Measurements from ENCODE around the gene L3MBTL1. TPM values are rescaled to one million over a fixed set of nuclear protein-coding genes. Genes with fewer than 3 reads are reported as not detected.

L3MBTL1 gene
- polyA plus RNA-seq (2013, experiment 1 of 2), result 2.1 TPM
- polyA plus RNA-seq (2013, experiment 2 of 2), result 1.8 TPM

DNA sequence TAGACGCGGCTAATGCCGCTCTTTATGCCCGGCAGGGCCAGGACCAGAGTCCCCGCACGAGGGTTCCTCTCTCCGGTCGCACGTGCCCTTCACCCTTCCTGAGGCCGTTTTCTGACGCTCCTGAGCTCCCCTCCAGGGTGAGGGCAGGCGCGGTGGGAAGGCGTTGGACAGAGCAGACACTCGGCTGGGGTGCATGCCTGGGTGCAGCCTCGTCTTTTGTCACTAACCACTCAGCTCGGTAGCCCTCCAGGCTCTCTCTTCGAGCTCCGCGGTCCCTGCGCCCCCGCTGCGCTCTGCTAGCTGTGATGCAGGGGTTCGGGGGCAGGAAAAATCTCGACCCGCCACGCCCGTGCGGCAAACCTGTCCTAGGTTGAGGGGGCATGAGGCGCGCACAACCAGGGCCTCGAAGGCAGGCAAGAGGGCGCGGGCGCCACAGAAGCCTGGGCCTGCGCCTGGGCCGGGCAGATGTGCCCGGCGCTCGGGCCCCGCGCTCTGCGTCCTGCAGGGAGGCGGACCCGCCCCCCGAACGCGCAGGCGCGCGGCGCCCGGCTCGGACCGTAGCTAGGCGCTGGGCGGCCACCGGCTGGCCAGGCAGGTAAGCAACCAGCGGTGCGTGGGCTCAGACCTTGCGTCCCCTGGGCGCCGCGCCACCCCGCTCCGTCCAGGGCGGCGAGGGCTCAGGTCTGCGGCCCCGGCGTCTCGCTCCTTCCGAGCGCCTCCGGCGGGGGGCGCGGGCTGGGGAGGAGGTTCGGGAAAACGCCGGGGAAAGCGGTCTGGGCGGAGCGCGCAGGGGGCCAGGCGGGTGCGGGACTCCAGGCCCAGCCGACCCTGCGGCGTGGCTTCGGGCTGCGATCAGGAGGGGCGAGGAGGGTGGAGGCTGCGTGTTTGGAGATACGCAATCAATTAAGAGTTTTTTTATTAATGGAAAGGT is at the start of gene L3MBTL1:
Gene L3MBTL1 (plus strand): TSS at position 548 of the 931 bp plus-strand sequence. CDS start 5,807 bp downstream, outside the sequence.
- Histone ChIP-seq H3K36me3 (ENCODE audit: control insufficient read depth, insufficient read depth, low read length) (no peaks in the 10 kb centered on the region), H3K18ac (ENCODE audit: low read length) (peak within 1 kb of the TSS; percentile 33), H2BK15ac (replicated peaks; ENCODE audit: low read depth) (no peak within 1 kb of the TSS), H3K4me1 (ENCODE audit: control insufficient read depth, low read depth, low read length) (peaks cover 5% of the 10 kb centered on the region), H2AK5ac (ENCODE audit: low read length) (no peak within 1 kb of the TSS), H3K4ac (ENCODE audit: low read depth, low read length) (no peak within 1 kb of the TSS), H3K27ac (ENCODE audit: low read depth, low read length) (no peak within 1 kb of the TSS), H2BK5ac (ENCODE audit: low read length) (no peak within 1 kb of the TSS), H3K79me1 (ENCODE audit: low read length) (no peaks in the 10 kb centered on the region), H3K27me3 (ENCODE audit: insufficient read depth, low read length, poor library complexity) (no peaks in the 10 kb centered on the region), H3K4me2 (ENCODE audit: low read length) (peak within 1 kb of the TSS; percentile 66), H4K5ac (ENCODE audit: low read length) (no peak within 1 kb of the TSS), H3K23ac (ENCODE audit: low read length) (peak within 1 kb of the TSS; percentile 24), H3K4me3 (ENCODE audit: low read length) (peak within 1 kb of the TSS; percentile 58), H4K8ac (ENCODE audit: low read depth, low read length) (no peak within 1 kb of the TSS), H2BK120ac (ENCODE audit: low read depth, low read length) (no peak within 1 kb of the TSS), H3K9ac (ENCODE audit: low read length) (peak within 1 kb of the TSS; percentile 73), H3K56ac (ENCODE audit: low read length) (peak within 1 kb of the TSS; percentile 90), H3K79me2 (ENCODE audit: control insufficient read depth, insufficient read depth, low read length) (no peaks in the 10 kb centered on the region)
- DNase-seq, result peak; percentile 73
- no CpG with 5 or more reads among the region's 95 CpGs for WGBS (ENCODE audit: extremely low coverage, insufficient coverage, low lambda C conversion rate)

DNA sequence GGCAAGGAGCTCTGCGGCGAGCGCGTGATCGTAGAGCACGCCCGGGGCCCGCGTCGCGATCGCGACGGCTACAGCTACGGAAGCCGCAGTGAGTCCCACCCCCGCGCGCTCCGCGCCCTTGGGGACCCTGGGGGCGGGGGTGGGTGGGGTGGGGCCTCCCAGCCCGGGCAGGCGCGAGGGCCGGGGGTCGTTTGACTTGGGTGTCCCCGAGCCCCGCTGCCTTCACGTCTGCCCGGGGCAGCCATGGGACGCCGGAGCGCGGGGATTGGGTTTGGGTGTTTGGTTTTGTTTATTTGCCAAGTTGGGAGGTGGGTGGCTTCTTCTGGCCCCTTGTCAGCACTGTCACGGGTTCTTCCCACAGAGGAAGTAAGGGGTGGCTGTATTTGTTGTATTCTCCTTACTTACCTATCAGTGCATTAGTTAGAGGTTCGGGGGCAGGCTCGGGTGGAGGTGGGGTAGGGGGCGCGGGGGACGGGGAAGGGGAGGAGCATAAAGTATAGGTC is 49.0 kb upstream of the L3MBTL1 start:
- Histone ChIP-seq H4K8ac (ENCODE audit: low read depth, low read length) (no peak overlapping the region), H2AK5ac (ENCODE audit: low read length) (no peak overlapping the region), H3K56ac (ENCODE audit: low read length) (peak overlapping the region; percentile 100), H4K5ac (ENCODE audit: low read length) (no peak overlapping the region), H3K36me3 (ENCODE audit: control insufficient read depth, insufficient read depth, low read length) (peaks cover 13% of the 10 kb centered on the region), H3K4ac (ENCODE audit: low read depth, low read length) (peak overlapping the region; percentile 98), H3K4me2 (ENCODE audit: low read length) (no peak overlapping the region), H3K27ac (ENCODE audit: low read depth, low read length) (peak overlapping the region; percentile 93), H3K79me1 (ENCODE audit: low read length) (peaks cover 8% of the 10 kb centered on the region), H3K4me1 (ENCODE audit: control insufficient read depth, low read depth, low read length) (peaks cover 2% of the 10 kb centered on the region), H2BK120ac (ENCODE audit: low read depth, low read length) (no peak overlapping the region), H3K4me3 (ENCODE audit: low read length) (peak overlapping the region; percentile 98), H2BK15ac (replicated peaks; ENCODE audit: low read depth) (no peak overlapping the region), H3K79me2 (ENCODE audit: control insufficient read depth, insufficient read depth, low read length) (peaks cover 24% of the 10 kb centered on the region), H3K27me3 (ENCODE audit: insufficient read depth, low read length, poor library complexity) (no peaks in the 10 kb centered on the region), H2BK5ac (ENCODE audit: low read length) (no peak overlapping the region), H3K23ac (ENCODE audit: low read length) (no peak overlapping the region), H3K9ac (ENCODE audit: low read length) (peak overlapping the region; percentile 100), H3K18ac (ENCODE audit: low read length) (peak overlapping the region; percentile 95)
- peak; percentile 22 for DNase-seq
- no CpG with 5 or more reads among the region's 41 CpGs for WGBS (ENCODE audit: extremely low coverage, insufficient coverage, low lambda C conversion rate)

DNA sequence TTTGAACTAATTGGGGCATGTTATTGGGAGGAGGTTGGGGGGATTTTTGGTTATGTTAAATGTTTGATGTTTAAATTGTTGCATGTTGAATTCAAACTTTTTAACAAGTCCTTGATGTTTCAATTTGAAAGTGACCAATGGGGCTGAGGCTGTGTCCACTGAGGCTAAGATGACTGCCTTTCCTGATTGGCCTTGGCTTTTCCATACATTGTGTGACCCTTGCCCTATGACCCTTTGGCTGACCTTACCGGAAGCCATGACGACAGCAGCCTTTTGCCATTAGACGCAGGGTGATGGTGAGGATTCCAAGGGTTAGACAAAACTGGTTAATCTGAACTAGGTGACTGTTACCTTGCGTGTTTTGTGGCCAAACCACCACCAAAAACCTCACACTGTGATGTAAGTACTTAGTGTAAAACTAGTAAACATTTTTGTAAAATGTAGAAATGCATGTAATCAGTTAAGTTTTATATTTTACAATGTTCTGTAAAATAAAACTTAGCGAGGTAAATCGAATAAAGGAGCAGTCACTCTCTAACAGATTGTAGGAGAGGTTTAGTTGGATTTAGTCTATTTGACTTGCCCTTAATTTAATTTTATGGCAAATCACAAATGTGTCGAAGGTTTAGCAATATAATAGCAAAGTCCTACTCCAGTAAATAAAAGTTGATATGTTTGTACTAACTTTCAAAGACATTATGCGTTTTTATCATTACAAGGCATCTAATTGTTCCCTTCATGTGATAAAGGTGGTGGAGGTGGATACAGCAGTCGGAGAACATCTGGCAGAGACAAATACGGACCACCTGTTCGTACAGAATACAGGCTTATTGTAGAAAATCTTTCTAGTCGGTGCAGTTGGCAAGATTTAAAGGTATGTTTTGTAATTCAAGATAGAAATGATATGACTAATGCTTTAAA is 48.2 kb upstream of the L3MBTL1 start:
- no peak overlapping the region for H4K8ac ChIP-seq (ENCODE audit: low read depth, low read length)
- peak; percentile 40 for DNase-seq
- no peak overlapping the region for H3K27ac ChIP-seq (ENCODE audit: low read depth, low read length)
- peak overlapping the region; percentile 99 for H3K4me2 ChIP-seq (ENCODE audit: low read length)
- H3K4ac ChIP-seq (ENCODE audit: low read depth, low read length), result no peak overlapping the region
- H3K4me3 ChIP-seq (ENCODE audit: low read length), result peak overlapping the region; percentile 66
- H4K5ac ChIP-seq (ENCODE audit: low read length), result no peak overlapping the region
- no peak overlapping the region for H2BK120ac ChIP-seq (ENCODE audit: low read depth, low read length)
- H3K79me2 ChIP-seq (ENCODE audit: control insufficient read depth, insufficient read depth, low read length), result peaks cover 24% of the 10 kb centered on the region
- no CpG with 5 or more reads among the region's 12 CpGs for WGBS (ENCODE audit: extremely low coverage, insufficient coverage, low lambda C conversion rate)
- H2BK15ac ChIP-seq (replicated peaks; ENCODE audit: low read depth), result no peak overlapping the region
- H3K36me3 ChIP-seq (ENCODE audit: control insufficient read depth, insufficient read depth, low read length), result peaks cover 13% of the 10 kb centered on the region
- H2BK5ac ChIP-seq (ENCODE audit: low read length), result no peak overlapping the region
- H3K79me1 ChIP-seq (ENCODE audit: low read length), result peaks cover 8% of the 10 kb centered on the region
- peak overlapping the region; percentile 78 for H3K9ac ChIP-seq (ENCODE audit: low read length)
- H3K56ac ChIP-seq (ENCODE audit: low read length), result peak overlapping the region; percentile 91
- peaks cover 2% of the 10 kb centered on the region for H3K4me1 ChIP-seq (ENCODE audit: control insufficient read depth, low read depth, low read length)
- H3K18ac ChIP-seq (ENCODE audit: low read length), result no peak overlapping the region
- peak overlapping the region; percentile 48 for H3K23ac ChIP-seq (ENCODE audit: low read length)
- no peaks in the 10 kb centered on the region for H3K27me3 ChIP-seq (ENCODE audit: insufficient read depth, low read length, poor library complexity)
- H2AK5ac ChIP-seq (ENCODE audit: low read length), result no peak overlapping the region

DNA sequence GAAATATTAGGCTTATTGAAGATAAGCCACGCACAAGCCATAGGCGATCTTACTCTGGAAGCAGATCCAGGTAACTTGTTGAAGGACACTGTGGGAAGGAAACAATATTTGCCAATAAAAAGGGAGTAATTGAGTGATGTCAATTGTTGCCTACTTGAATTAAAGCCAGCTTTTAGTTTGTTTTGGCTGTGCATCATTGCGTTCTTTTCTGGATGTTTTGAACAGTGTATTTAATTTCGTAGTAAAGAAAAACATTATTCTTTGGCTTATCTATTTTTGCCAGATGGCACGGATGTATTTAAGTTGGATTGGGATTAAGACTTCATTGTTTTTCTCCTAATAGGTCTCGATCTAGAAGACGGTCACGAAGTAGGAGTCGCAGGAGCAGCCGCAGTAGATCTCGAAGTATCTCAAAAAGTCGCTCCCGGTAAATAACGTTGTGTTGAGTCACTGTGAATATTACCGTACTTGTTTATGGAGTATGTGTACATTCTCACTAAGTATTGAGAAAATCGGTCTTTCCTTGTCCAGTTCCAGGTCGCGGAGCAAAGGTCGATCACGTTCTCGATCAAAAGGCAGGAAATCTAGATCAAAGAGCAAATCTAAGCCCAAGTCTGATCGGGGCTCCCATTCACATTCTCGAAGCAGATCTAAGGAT is 47.2 kb upstream of the L3MBTL1 start:
- Histone ChIP-seq H3K23ac (ENCODE audit: low read length) (no peak overlapping the region), H3K18ac (ENCODE audit: low read length) (no peak overlapping the region), H2BK15ac (replicated peaks; ENCODE audit: low read depth) (no peak overlapping the region), H3K36me3 (ENCODE audit: control insufficient read depth, insufficient read depth, low read length) (peaks cover 13% of the 10 kb centered on the region), H3K4me2 (ENCODE audit: low read length) (no peak overlapping the region), H3K56ac (ENCODE audit: low read length) (no peak overlapping the region), H3K79me1 (ENCODE audit: low read length) (peaks cover 8% of the 10 kb centered on the region), H2BK120ac (ENCODE audit: low read depth, low read length) (no peak overlapping the region), H4K5ac (ENCODE audit: low read length) (no peak overlapping the region), H3K4ac (ENCODE audit: low read depth, low read length) (no peak overlapping the region), H3K4me1 (ENCODE audit: control insufficient read depth, low read depth, low read length) (peaks cover 2% of the 10 kb centered on the region), H2BK5ac (ENCODE audit: low read length) (no peak overlapping the region), H3K27me3 (ENCODE audit: insufficient read depth, low read length, poor library complexity) (no peaks in the 10 kb centered on the region), H3K4me3 (ENCODE audit: low read length) (no peak overlapping the region), H4K8ac (ENCODE audit: low read depth, low read length) (no peak overlapping the region), H3K9ac (ENCODE audit: low read length) (no peak overlapping the region), H3K79me2 (ENCODE audit: control insufficient read depth, insufficient read depth, low read length) (peaks cover 24% of the 10 kb centered on the region), H2AK5ac (ENCODE audit: low read length) (no peak overlapping the region), H3K27ac (ENCODE audit: low read depth, low read length) (no peak overlapping the region)
- WGBS (ENCODE audit: extremely low coverage, insufficient coverage, low lambda C conversion rate), result no CpG with 5 or more reads among the region's 23 CpGs
- DNase-seq, result no peak

DNA sequence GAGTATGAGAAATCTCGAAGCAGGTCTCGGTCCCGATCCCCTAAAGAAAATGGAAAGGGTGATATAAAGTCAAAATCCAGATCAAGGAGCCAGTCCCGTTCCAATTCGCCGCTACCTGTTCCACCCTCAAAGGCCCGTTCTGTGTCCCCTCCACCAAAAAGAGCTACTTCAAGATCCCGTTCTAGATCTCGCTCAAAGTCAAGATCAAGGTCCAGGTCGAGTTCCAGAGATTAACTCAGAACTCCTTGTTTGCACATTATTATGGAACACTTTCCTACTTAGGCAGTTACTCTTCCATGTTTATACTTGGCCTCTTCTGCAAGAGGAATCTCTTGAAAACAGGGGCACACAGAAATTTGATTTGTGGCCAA is 46.7 kb upstream of the L3MBTL1 start:
- no peak overlapping the region for H3K4me3 ChIP-seq (ENCODE audit: low read length)
- no peak overlapping the region for H3K18ac ChIP-seq (ENCODE audit: low read length)
- no peak overlapping the region for H3K27ac ChIP-seq (ENCODE audit: low read depth, low read length)
- no peak overlapping the region for H3K4ac ChIP-seq (ENCODE audit: low read depth, low read length)
- no peak overlapping the region for H2BK15ac ChIP-seq (replicated peaks; ENCODE audit: low read depth)
- H3K4me2 ChIP-seq (ENCODE audit: low read length), result no peak overlapping the region
- H3K79me1 ChIP-seq (ENCODE audit: low read length), result peaks cover 8% of the 10 kb centered on the region
- H3K9ac ChIP-seq (ENCODE audit: low read length), result no peak overlapping the region
- no peak overlapping the region for H4K8ac ChIP-seq (ENCODE audit: low read depth, low read length)
- peaks cover 2% of the 10 kb centered on the region for H3K4me1 ChIP-seq (ENCODE audit: control insufficient read depth, low read depth, low read length)
- H4K5ac ChIP-seq (ENCODE audit: low read length), result no peak overlapping the region
- peaks cover 24% of the 10 kb centered on the region for H3K79me2 ChIP-seq (ENCODE audit: control insufficient read depth, insufficient read depth, low read length)
- H3K56ac ChIP-seq (ENCODE audit: low read length), result no peak overlapping the region
- DNase-seq, result no peak
- H2BK5ac ChIP-seq (ENCODE audit: low read length), result no peak overlapping the region
- no peak overlapping the region for H2AK5ac ChIP-seq (ENCODE audit: low read length)
- H3K27me3 ChIP-seq (ENCODE audit: insufficient read depth, low read length, poor library complexity), result no peaks in the 10 kb centered on the region
- no peak overlapping the region for H2BK120ac ChIP-seq (ENCODE audit: low read depth, low read length)
- peaks cover 13% of the 10 kb centered on the region for H3K36me3 ChIP-seq (ENCODE audit: control insufficient read depth, insufficient read depth, low read length)
- WGBS (ENCODE audit: extremely low coverage, insufficient coverage, low lambda C conversion rate), result no CpG with 5 or more reads among the region's 10 CpGs
- no peak overlapping the region for H3K23ac ChIP-seq (ENCODE audit: low read length)
